WERI-Rb-1 (cell line): ENCODE data around the gene RORB.

Experiments
- DNase-seq: peaks from one replicate; pipeline ENCODE4 v3.0.0-alpha.2; 2020
- H3K27ac ChIP-seq: fragments of 250-450 bp; sonication (Bioruptor Pico); 2 replicates; pipeline ENCODE4 v1.5.1; 2020; ENCODE audit warnings: mild to moderate bottlenecking, moderate library complexity
- H3K27me3 ChIP-seq: fragments of 250-450 bp; sonication (Bioruptor Pico); 2 replicates; pipeline ENCODE4 v1.5.1; 2021; ENCODE audit warnings: mild to moderate bottlenecking, low read depth, moderate library complexity; ENCODE audit not compliant: insufficient read depth, severe bottlenecking
- H3K36me3 ChIP-seq: fragments of 250-450 bp; sonication (Bioruptor Pico); 2 replicates; pipeline ENCODE4 v1.5.1; 2020; ENCODE audit warnings: mild to moderate bottlenecking, moderate library complexity
- H3K4me3 ChIP-seq: 2 replicates; pipeline ENCODE4 v1.5.1; 2011; ENCODE audit warnings: low read depth, mild to moderate bottlenecking, control low read depth, low read length
- H3K9me3 ChIP-seq: fragments of 250-450 bp; sonication (Bioruptor Pico); 2 replicates; pipeline ENCODE4 v1.5.1; 2021; ENCODE audit warnings: mild to moderate bottlenecking, moderate library complexity; ENCODE audit not compliant: severe bottlenecking
- CTCF ChIP-seq: IDR thresholded peaks from 2 replicates; pipeline ENCODE4 v1.5.1; 2011; ENCODE audit warnings: low read depth, mild to moderate bottlenecking, control low read depth, inconsistent platforms, low read length

Gene RORB

GRCh38 chr9:74554751-74555419 is 57.8 kb downstream of the RORB start:
- TF ChIP-seq CTCF, result no peak
- Histone ChIP-seq H3K27ac (no peak overlapping the region), H3K27me3 (no peaks in the 10 kb centered on the region), H3K4me3 (no peak overlapping the region), H3K9me3 (no peaks in the 10 kb centered on the region), H3K36me3 (no peaks in the 10 kb centered on the region)
- no peak for DNase-seq

GRCh38 chr9:74555565-74555964 is 58.4 kb downstream of the RORB start:
- H3K36me3 ChIP-seq, result no peaks in the 10 kb centered on the region
- no peaks in the 10 kb centered on the region for H3K27me3 ChIP-seq
- TF ChIP-seq CTCF, result no peak
- DNase-seq, result no peak
- H3K9me3 ChIP-seq, result no peaks in the 10 kb centered on the region
- no peak overlapping the region for H3K27ac ChIP-seq
- no peak overlapping the region for H3K4me3 ChIP-seq

- no peaks in the 10 kb centered on the region for H3K36me3 ChIP-seq
- no peak for TF ChIP-seq CTCF
- H3K27me3 ChIP-seq, result no peaks in the 10 kb centered on the region
- H3K4me3 ChIP-seq, result no peak overlapping the region
- H3K27ac ChIP-seq, result no peak overlapping the region
- no peak for DNase-seq
- H3K9me3 ChIP-seq, result no peaks in the 10 kb centered on the region
Observed at GRCh38 chr9:74556685-74557084, 59.5 kb downstream of the RORB start.

GRCh38 chr9:74557571-74557970 is 60.4 kb downstream of the RORB start:
- no peaks in the 10 kb centered on the region for H3K27me3 ChIP-seq
- TF ChIP-seq CTCF, result no peak
- no peak for DNase-seq
- no peak overlapping the region for H3K27ac ChIP-seq
- no peak overlapping the region for H3K4me3 ChIP-seq
- H3K36me3 ChIP-seq, result no peaks in the 10 kb centered on the region
- no peaks in the 10 kb centered on the region for H3K9me3 ChIP-seq

GRCh38 chr9:74562611-74563010 is 65.5 kb downstream of the RORB start:
- no peak overlapping the region for H3K4me3 ChIP-seq
- no peaks in the 10 kb centered on the region for H3K36me3 ChIP-seq
- DNase-seq, result no peak
- H3K27ac ChIP-seq, result no peak overlapping the region
- TF ChIP-seq CTCF, result no peak
- H3K27me3 ChIP-seq, result no peaks in the 10 kb centered on the region
- no peaks in the 10 kb centered on the region for H3K9me3 ChIP-seq
